GM12892 (cell line): ENCODE results near the gene GJA3.

ENCODE experiments used
- POLR2A ChIP-seq: IDR thresholded peaks from 2 replicates; pipeline ENCODE4 v1.6.1; 2011; ENCODE audit warnings: low read depth, low read length, control low read depth
- POLR2AphosphoS5 ChIP-seq: IDR thresholded peaks from 2 replicates; pipeline ENCODE4 v1.6.1; 2011; ENCODE audit warnings: low read depth, low read length, control low read depth

- TF ChIP-seq POLR2AphosphoS5: no peak
- TF ChIP-seq POLR2A: no peak
Measured at GRCh38 chr13:20116213-20116612, 44.6 kb downstream of the GJA3 start.
